GM18517 (cell line): ENCODE results near the gene RPP40.
"Not testable (repeated sequence)": the region's sequence is repeated elsewhere in the genome, so short reads cannot be mapped to it uniquely, and the experiment has no call there.

Experiments used
- ATAC-seq: cut with Tn5 transposase; IDR thresholded peaks from one replicate; pipeline ENCODE4 v1.9.1; 2021; ENCODE audit warnings: mild to moderate bottlenecking, moderate library complexity; ENCODE audit not compliant: unreplicated experiment

The RPP40 gene, protein sequence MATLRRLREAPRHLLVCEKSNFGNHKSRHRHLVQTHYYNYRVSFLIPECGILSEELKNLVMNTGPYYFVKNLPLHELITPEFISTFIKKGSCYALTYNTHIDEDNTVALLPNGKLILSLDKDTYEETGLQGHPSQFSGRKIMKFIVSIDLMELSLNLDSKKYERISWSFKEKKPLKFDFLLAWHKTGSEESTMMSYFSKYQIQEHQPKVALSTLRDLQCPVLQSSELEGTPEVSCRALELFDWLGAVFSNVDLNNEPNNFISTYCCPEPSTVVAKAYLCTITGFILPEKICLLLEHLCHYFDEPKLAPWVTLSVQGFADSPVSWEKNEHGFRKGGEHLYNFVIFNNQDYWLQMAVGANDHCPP

DNA sequence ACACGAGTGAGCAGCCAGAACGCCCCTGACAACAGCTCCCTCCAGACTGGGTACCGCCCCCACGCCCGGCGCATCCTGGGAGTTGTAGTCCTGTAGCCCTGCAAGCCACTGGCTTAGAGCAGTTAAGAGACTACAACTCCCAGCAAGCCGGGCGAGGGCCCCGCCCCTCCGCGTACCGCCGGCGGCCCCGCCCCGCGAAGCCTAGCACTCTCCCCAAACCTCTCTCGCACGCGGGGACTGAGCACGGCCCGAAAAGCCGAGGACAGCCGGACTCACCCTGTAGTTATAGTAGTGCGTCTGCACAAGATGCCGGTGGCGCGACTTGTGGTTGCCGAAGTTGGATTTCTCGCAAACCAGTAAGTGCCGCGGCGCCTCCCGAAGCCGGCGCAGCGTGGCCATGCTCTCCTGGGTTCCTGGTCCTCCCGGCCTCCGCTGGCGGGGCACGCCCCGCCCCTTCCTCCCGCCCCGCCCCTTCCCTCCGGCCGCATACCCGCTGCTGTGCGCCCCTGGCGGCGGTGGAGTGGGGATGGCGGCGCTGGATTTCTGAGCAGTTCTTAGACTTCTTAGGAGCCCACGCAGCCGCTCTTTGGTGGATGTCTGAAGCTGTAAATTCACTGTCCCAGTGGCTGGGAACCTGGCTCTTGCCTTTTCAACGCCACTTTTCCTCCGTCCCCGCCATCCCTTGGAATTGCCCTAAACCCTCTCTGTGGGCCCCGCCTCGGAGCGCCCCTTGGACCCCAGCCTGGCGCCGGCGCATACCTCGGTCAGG, at the start of gene RPP40:
RPP40 (minus strand) TSS at position 434 of the 769 bp plus-strand sequence; CDS start at position 399, 35 bp downstream.
- peak; percentile 96 for ATAC-seq

DNA sequence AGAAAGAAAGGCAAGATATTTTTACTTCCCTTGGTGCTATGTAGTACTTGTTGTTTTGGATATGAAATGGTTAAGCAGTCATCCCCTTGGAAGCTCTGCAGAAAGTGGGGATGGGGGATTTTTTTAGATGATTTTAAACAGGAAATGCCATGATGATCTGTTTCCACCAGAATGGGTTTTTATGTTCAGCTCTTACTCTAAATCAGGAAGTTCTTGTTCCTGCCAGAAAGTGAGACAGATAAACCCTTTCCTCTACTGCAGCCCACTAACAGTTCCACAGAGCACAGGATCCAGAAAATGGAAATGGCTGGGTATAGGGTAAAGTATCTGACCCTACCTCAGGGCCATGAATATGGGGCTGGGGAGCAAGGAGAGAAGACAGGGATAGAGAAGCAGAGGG, 49.2 kb upstream of the RPP40 start:
- no peak for ATAC-seq

DNA sequence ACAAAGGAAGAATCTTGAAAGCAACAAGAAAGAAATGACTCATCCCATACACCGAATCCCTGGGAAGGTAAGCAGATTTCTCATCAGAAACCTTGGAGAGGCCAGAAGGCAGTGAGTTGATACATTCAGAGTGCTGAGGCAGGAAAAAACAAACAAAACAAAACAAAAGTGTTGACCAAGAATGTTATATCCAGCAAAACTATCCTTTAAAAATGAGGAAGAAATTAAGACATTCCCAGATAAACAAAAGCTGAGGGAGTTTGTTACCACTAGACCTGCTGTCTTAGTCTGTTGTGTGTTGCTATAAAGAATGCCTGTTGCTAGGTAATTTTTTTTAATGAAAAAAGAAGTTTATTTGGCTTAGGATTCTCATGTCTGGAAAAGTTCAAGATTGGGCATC, 47.6 kb upstream of the RPP40 start:
- ATAC-seq = no peak

DNA sequence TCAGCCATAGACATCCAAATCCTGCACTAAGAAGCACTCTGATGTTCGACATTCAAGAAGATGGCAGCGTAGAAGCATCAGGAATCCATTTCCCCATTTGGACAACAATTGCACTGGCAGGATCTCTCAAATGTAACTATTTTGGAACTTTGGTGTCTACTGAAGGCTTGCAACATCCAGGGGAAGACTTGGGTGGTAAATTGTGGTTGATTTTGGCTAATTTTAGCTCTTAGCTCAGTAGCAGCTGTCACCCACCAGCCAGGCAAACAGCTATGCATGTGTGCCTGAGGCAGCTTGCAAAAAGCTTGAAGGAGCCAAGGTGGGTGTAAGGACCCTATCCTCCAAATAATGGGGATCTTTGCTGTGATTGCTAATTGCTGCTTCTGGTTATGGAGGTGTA, 46.2 kb upstream of the RPP40 start:
- no peak for ATAC-seq

DNA sequence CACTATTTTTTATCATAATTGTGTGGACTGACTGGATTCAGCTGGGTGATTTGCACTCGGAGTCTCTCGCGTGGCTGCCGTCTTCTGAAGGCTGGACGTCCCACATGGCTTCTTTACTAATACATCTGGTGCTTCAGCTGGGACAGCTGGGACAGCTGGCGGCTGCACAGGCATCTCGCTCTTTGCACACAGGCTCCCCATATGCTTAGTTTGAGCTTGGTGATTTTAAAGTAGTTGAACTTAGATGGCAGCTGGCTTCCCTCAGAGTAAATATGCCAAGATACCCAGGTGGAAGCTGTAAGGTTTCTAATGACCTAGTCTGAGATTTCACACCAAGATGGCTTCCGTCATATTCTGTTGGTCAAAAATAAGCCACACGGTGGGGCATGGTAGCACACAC, 42.6 kb upstream of the RPP40 start:
- no peak for ATAC-seq

DNA sequence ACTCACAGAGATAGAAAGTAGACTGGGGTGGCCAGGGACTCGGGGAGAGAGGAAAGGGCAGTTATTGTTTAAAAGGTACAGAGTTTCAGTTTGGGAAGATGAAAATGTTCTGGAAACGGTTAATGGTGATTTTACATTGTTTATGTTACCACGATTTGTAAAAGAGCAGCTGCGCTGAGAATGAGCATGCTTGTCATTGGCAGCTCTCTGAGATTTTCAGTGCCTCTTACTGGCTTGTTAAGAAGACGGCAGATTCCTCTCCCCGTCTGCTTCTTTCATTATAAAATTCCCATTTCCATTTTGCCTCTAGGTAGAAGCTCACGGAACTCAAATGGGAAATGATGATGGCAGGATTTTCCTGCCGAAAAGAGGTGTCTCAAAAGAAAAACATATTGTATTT, 41.6 kb upstream of the RPP40 start:
- ATAC-seq = no peak

DNA sequence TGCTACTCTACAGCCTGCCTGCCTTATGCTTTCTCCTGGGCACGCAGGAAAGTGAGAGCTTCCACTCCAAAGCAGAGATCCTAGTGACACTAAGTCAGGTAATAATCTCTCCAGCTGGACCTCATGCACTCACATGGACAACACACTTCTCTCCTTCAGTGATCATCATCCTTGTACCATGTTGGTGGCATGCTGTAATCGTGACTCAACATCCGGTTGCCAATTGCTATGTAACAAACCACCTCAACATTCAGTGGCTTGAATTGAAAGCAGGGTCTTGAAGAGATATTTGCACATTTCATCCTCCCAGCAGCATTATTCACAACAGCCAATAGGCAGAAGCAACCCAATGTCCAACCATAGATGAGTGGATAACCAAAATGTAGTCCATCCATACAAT, 41.0 kb upstream of the RPP40 start:
- ATAC-seq = no peak

DNA sequence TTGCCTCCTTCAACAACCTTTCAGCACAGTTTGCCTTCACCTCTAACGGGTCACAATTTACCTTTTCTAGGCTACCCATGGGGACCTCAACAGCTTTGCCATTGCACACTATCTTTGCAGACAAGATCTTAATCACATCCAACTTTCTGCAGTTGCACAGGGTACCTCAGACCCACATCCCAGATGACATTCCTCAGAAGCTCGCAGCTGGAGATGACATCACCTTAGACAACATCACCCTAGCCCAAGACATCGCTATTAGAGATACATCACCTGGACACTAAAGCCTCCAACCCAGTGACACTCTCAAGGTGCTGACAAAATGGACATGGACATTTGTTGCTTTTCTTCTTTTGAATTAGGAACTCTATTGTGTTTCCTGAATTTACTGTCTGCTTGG, 38.6 kb upstream of the RPP40 start:
- no peak for ATAC-seq

DNA sequence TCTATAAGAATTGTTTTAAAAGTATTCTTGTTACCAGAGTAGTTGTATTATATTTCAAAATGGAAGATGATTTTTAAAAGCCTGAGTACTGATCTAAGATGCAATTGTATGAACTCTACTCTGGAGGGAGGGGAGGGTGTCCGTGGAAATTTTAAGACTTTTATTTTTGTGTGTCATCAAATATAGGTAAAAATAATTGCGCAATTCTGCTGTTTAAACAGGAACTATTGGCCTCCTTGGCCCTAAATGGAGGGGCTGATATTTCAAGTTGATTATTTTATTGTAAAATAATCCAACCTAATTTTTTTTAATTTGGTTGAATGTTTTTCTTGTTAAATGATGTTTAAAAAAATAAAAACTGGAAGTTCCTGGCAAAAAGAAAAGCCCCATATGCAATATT, 38.1 kb upstream of the RPP40 start:
- ATAC-seq = no peak

DNA sequence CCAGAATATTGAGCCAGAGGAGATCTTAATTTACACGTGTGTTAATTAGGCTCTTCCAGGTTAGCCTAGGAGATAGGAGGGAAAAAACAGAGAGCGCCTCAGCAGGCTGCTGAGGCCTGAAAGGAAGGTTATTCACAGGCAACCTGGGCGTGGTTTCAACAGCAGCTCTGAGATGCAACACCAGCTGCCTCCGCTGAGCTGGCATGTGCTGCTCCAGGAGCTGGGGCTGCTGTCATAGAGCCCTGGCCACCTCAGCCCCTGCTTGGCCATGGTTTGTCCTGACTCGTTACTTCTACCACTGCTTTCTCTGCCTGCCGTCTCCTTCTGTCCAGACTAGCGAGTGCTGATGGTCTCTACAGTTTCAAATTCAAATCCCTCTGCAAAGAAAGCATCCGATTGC, 32.4 kb upstream of the RPP40 start:
- ATAC-seq = no peak

DNA sequence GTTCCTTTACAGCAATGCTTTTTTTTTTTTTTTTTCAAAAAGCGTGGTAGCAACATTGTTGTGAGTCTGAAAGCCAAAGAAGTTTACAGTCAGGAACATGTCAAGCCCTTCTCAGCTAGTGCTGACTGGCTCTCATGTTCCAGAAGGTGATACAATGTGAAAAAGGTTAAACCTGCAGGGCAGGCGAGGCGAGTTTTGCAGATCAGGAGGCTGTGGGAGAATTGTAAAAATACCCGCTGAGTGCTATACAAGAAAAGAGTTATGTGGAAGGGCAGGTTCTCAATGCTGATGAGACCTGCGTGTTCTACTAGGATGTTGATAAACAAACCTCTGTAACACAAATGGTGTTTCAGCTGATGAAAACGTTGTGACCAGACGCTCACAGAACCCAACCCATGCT, 30.9 kb upstream of the RPP40 start:
- no peak for ATAC-seq

DNA sequence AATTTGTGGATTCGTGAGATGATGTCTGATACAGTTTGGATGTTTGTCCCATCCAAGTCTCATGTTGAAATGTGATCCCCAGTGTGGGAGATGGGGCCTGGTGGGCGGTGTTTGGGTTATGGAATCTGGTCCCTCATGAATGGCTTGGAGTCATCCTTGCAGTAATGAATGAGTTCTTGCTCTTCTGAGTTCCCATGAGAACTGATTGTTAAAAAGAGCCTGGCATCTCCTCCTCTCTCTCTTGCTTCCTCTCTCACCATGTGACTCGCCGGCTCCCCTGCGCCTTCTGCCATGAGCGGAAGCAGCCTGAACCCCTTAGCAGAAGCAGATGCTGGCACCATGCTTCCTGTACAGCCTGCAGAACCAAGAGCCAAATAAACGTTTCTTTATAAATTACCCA, 30.5 kb upstream of the RPP40 start:
- ATAC-seq = no peak

DNA sequence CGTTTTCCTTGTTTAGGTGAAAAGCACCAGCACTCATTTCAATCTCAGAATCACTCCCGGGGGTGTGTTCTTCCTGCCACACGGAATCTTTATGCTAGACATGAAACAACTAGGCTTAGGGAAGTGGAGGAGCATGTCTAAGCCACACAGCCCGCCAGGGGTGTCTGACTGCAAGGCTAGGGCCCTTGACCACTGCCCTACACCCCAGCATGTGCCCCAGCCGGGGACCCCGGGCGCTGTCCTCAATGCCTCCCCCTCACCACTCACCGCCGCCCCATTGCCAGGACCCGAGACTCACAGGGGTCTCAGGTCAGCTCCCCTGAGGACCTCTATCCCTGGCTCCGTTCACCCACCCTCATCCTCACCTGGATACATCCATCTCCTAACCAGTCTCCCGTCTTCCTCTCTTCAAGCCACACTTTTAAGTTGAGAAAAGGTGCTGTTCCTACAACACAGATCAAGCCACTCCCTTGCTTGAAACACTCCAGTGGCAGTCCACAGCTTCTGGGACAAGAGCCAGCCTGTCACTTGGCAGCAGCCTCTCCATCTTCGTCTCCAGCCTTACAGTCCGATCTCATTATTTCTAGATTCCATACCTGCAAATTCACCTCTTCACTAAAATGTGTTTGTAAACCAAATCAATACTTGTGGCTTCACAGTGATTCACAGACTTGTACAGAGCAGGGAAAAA, 29.5 kb upstream of the RPP40 start:
- not testable (repeated sequence) for ATAC-seq

DNA sequence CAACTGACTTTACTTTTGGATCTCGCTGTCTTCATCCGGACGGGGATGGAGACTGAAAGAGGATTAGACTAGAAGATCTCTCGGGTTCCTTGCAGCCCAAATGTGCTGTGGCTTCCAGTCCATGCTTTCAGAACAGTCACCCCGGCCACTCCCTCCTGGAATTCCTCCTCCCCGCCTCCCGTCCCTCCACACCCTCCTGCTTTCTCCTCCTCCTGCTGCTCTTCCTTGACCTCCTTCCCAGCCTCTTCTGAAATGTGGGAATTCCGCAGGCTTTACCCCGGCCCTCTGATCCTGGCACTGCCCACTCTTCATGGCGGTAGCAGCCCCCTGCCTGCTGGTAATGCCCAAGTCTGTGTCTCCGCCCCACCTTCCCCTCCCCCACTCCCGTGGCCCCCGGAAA, 28.9 kb upstream of the RPP40 start:
- not testable (repeated sequence) for ATAC-seq

DNA sequence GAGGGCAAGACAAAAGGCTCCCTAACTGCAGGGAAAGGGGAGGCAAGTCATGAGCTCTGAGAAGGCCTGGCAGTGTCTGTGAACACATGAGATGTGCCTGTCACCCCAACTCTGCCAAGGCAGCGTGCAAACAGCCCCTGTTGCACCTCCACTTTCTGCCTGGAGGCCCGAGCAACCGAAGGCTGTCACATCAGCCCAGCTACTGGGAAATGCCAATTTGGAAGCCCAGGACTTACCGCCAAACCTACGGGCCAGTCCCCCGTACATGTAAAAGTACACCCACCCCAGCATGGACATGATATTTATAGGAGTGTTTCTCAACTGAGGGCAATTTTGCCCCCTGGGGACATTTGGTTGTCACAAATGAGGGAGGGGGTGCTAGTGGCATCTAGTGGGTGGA, 27.3 kb upstream of the RPP40 start:
- no peak for ATAC-seq

DNA sequence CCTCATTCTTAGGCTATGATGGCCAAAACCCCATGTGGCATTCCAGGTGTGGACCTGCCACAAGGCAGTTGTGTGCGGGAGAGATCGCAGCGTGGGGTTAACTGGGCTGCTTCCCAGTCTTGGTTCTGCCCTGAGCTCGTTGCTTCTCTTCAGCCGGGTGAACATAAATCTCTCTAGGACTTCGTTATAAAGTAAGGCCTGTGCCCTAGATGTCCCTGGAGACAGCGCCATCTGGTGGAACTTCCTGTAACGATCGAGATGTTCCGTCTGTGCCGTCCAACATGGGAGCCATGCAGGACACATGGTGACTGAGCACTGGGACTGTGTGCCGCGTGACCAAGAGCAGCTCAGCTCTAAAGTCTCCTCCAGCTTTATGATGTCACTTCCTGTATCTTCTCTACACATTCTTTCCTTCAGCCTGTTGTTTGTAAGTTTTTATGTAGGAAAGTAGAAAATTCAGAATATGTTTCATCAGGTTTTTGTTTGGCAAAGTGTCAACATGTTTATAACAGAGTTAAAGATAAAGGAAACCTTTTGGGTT, 26.8 kb upstream of the RPP40 start:
- ATAC-seq = peak; percentile 83

DNA sequence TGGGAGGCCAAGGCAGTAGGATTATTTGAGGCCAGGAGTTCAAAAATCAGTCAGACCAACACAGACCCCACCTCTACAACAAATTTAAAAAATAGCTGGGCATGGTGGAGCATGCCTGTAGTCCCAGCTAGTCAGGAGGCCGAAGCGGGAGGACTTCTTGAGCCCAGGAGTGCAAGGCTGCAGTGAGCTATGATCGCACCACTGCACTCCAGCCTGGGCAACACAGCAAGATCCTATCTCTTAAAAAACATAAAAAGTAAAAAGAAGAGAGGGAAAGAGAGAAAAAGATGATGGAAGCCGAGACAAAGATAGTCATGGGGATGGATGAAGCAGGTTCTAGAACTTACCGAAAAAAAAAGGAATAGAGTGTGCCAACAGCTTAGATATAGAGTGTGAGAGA, 25.8 kb upstream of the RPP40 start:
- no peak for ATAC-seq

DNA sequence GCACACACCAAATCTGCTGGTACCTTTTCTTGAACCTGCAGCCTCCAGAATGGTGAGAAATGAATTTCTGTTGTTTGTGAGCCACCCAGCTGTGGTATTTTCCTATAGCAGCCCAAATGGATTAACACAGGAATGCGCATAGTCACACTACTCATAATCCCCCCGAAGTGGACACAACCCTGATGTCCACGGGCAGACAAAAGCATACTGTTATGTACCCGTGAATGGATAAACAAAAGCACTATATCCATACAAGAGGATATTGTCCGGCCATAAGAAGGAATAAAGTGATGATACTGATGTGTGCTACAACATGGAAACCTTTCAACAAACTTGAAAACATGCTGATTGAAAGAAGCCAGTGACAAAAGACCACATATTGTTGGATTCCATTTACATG, 25.1 kb upstream of the RPP40 start:
- ATAC-seq = no peak

DNA sequence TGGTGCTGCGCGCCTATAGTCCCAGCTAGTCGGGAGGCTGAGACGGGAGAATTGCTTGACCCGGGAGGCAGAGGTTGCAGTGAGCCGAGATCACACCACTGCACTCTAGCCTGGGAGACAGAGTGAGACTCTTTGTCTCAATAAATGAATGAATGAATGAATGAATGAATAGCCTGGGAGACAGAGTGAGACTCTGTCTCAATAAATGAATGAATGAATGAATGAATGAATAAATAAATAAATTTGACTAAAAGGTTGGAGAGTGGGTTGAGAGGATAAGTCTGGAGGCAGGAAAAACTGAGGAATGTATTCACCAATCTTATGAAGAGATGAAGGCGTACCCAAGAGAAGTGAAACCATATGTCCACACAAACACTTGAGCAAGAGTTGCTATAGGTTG, 24.5 kb upstream of the RPP40 start:
- no peak for ATAC-seq

DNA sequence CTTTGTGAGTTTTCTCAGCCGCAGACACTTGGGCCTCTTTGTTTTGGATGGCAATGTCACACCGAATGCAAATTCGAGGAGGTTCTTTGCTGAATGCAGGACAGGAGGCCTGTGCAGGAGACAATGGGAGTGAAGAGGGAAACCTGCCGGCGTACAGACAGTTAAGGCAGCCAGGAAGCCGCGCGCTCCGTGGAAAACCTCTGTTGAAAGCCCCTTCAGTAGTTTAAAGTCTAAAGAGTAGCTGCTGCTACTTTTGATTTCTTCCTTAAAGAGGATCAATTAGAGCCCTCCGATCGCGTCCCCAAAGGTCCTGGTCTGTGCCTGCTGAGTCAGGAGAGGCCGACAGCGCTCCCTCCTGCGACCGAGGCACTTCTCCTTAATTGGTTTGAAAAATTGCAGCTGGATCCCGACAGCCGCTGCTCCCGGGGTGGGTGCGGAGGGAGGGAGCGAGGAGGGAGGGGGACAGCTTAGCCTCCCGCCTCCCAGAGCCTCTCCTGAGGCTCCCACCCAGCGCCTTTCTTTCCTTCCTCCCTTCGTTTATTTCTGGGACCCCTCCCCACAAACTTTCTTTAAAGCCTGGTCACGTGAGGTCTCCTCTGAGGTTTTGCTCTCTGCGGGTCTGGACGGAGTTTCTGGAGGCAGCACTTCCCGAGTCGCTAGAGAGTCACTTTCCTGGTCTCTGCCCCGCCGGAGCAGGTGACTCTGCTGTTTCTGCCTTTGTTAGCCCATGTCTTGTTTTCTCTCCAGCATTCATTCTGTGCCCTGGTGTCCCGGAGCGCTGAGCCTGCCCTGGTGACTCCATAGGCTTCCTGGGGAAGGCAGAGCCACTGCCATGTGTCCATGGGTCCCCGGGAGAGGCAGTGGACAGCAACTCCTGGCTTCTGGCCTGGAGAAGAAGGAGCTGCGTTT, 22.3 kb upstream of the RPP40 start:
- no peak for ATAC-seq

DNA sequence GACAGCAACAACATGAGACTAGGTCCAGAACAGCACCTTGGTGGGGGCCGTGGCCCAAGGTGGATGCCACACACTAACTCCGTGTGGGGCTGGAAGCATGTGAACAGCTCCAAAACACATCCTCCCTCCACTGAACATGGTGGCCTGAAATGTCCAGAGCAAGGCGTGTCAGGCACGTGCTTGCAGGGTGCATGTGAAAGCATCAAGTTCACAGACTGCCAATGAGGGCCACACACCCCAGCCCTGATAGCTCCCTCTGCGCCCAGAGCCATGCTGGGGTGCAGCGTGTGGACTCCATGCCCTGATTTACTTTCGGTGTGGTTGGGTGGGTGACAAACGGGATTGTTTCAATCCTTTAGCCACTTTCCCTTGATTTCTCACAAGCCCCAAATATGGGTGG, 20.1 kb upstream of the RPP40 start:
- ATAC-seq = no peak
